Parathyroid adenoma (tissue), 2 donors: Measurements from ENCODE around the gene DCTPP1.
A peak's percentile ranks its signal among the peaks of the same experiment; 100 is the strongest.

ENCODE experiments used
- H2AFZ ChIP-seq: fragments of 300-600 bp; sonication (generic); one replicate; pipeline ENCODE4 v1.7.0; 2017; ENCODE audit warnings: antibody characterized with exemption, mild to moderate bottlenecking
- H3K27ac ChIP-seq: fragments of 300-600 bp; sonication (generic); one replicate; pipeline ENCODE4 v1.7.0; 2017
- H3K27me3 ChIP-seq: fragments of 300-600 bp; sonication (generic); one replicate; pipeline ENCODE4 v1.7.0; 2017; ENCODE audit warnings: low read length; ENCODE audit not compliant: control insufficient read depth, insufficient read depth
- H3K36me3 ChIP-seq: fragments of 300-600 bp; sonication (generic); one replicate; pipeline ENCODE4 v1.7.0; 2017; ENCODE audit warnings: low read length; ENCODE audit not compliant: control insufficient read depth, insufficient read depth
- H3K4me1 ChIP-seq: fragments of 300-600 bp; sonication (generic); one replicate; pipeline ENCODE4 v1.7.0; 2017; ENCODE audit warnings: control low read depth
- H3K4me2 ChIP-seq: fragments of 300-600 bp; sonication (generic); one replicate; pipeline ENCODE4 v1.7.0; 2017; ENCODE audit warnings: low read length
- H3K4me3 ChIP-seq: fragments of 300-600 bp; sonication (generic); one replicate; pipeline ENCODE4 v1.7.0; 2017; ENCODE audit warnings: low read depth, low read length
- H3K79me2 ChIP-seq: fragments of 300-600 bp; sonication (generic); one replicate; pipeline ENCODE4 v1.7.0; 2017; ENCODE audit warnings: control low read depth
- H3K9ac ChIP-seq: fragments of 300-600 bp; sonication (generic); one replicate; pipeline ENCODE4 v1.7.0; 2017; ENCODE audit warnings: mild to moderate bottlenecking
- H3K9me3 ChIP-seq: fragments of 300-600 bp; sonication (generic); one replicate; pipeline ENCODE4 v1.7.0; 2017; ENCODE audit warnings: low read length; ENCODE audit not compliant: control insufficient read depth
- CTCF ChIP-seq: fragments of 300-600 bp; sonication (generic); IDR thresholded peaks from one replicate; pipeline ENCODE4 v1.7.0; 2017; ENCODE audit warnings: antibody characterized with exemption, mild to moderate bottlenecking
- donor health status: primary hyperparathyroidism.

The DCTPP1 gene

GRCh38 chr16:30395992-30396585 is 33.7 kb downstream of the DCTPP1 start:
- no peaks in the 10 kb centered on the region for H3K79me2 ChIP-seq

GRCh38 chr16:30395155-30395991 is 34.5 kb downstream of the DCTPP1 start, which contains the start of gene ZNF48:
Gene ZNF48, plus strand, starts transcription at chr16:30395420. Its CDS starts 375 bp downstream, at chr16:30395795.
- peak; percentile 22 for TF ChIP-seq CTCF
- Histone ChIP-seq H3K36me3 (no peaks in the 10 kb centered on the region), H3K4me2 (peak within 1 kb of the TSS; percentile 79), H3K27ac (peak within 1 kb of the TSS; percentile 83), H3K79me2 (no peaks in the 10 kb centered on the region), H3K4me1 (peaks cover 18% of the 10 kb centered on the region), H3K9ac (peak within 1 kb of the TSS; percentile 83), H2AFZ (peak within 1 kb of the TSS; percentile 96), H3K4me3 (peak within 1 kb of the TSS; percentile 63), H3K9me3 (no peaks in the 10 kb centered on the region), H3K27me3 (no peaks in the 10 kb centered on the region)

More at GRCh38 chr16:30395992-30396585, 33.7 kb downstream of the DCTPP1 start:
- Histone ChIP-seq H3K9me3 (no peaks in the 10 kb centered on the region), H3K36me3 (no peaks in the 10 kb centered on the region), H3K9ac (peak overlapping the region; percentile 21), H3K27ac (peak overlapping the region; percentile 82), H2AFZ (peak overlapping the region; percentile 90), H3K27me3 (no peaks in the 10 kb centered on the region), H3K4me2 (peak overlapping the region; percentile 72), H3K4me3 (peak overlapping the region; percentile 63), H3K4me1 (peaks cover 18% of the 10 kb centered on the region)
- TF ChIP-seq CTCF: no peak

GRCh38 chr16:30394592-30395154 is 35.2 kb downstream of the DCTPP1 start:
- Histone ChIP-seq H3K9ac (peak overlapping the region; percentile 83), H3K27ac (peak overlapping the region; percentile 83), H2AFZ (peak overlapping the region; percentile 96), H3K4me3 (peak overlapping the region; percentile 63), H3K4me2 (peak overlapping the region; percentile 79), H3K9me3 (no peaks in the 10 kb centered on the region), H3K27me3 (no peaks in the 10 kb centered on the region), H3K36me3 (no peaks in the 10 kb centered on the region), H3K4me1 (peaks cover 14% of the 10 kb centered on the region), H3K79me2 (no peaks in the 10 kb centered on the region)
- no peak for TF ChIP-seq CTCF

- TF ChIP-seq CTCF: no peak
- Histone ChIP-seq H3K9ac (no peak overlapping the region), H3K4me3 (no peak overlapping the region), H3K4me1 (no peaks in the 10 kb centered on the region), H3K9me3 (no peaks in the 10 kb centered on the region), H3K36me3 (no peaks in the 10 kb centered on the region), H2AFZ (no peak overlapping the region), H3K27ac (no peak overlapping the region), H3K4me2 (no peak overlapping the region), H3K27me3 (no peaks in the 10 kb centered on the region), H3K79me2 (no peaks in the 10 kb centered on the region)
Observed at GRCh38 chr16:30383521-30383920, 46.3 kb downstream of the DCTPP1 start.
